Measurements from ENCODE around the gene C5orf46.

DNA sequence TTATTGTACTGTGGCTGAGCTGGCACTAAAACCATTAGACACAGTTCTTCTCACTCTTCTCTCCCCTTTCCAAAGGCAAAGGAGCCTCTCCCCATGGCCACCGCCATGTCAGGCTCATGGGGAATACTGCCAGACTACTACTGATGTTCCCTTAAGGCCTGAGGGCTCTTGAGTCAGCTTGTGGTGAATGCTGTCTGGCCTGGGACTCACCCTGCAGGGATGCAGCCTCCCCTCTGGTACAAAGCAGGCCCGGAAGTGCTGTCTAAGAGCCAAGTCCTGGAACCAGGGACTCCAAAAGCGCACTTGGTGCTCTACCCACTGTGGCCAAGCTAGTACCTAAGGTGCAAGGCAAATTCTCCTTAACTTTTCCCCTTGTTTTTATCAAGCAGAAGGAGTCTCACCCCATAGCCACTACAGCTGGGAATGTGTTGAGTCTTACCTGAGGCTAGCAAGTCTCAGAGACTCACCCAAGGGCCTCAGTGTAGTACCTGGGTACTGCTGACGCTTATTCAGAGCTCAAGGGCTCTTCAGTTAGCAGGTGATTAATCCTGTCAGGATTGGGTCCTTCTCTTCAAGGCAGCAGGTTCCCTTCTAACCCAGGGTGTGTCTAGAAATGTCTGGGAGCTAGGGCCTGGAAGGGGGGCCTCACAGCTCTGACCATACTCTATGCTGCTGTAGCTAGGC, 33.2 kb upstream of the C5orf46 start:
- TF ChIP-seq, protein P1, sequence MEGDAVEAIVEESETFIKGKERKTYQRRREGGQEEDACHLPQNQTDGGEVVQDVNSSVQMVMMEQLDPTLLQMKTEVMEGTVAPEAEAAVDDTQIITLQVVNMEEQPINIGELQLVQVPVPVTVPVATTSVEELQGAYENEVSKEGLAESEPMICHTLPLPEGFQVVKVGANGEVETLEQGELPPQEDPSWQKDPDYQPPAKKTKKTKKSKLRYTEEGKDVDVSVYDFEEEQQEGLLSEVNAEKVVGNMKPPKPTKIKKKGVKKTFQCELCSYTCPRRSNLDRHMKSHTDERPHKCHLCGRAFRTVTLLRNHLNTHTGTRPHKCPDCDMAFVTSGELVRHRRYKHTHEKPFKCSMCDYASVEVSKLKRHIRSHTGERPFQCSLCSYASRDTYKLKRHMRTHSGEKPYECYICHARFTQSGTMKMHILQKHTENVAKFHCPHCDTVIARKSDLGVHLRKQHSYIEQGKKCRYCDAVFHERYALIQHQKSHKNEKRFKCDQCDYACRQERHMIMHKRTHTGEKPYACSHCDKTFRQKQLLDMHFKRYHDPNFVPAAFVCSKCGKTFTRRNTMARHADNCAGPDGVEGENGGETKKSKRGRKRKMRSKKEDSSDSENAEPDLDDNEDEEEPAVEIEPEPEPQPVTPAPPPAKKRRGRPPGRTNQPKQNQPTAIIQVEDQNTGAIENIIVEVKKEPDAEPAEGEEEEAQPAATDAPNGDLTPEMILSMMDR (IDR thresholded peaks at IDR 0.05; ENCODE audit: low read depth, low read length): no peak
- TF ChIP-seq EZH2phosphoT487 (IDR thresholded peaks at IDR 0.05; ENCODE audit: low read depth): no peak

All from OCI-LY3 (cell line).